ENCODE measurements around the gene LFNG. TPM values are rescaled to one million over a fixed set of nuclear protein-coding genes. Genes with fewer than 3 reads are reported as not detected.
A peak's percentile ranks its signal among the peaks of the same experiment; 100 is the strongest.
"Not testable (repeated sequence)": the region's sequence is repeated elsewhere in the genome, so short reads cannot be mapped to it uniquely, and the experiment has no call there.

The LFNG gene
- total RNA-seq, 1 donor from 2014 or later = 42.6 TPM

DNA sequence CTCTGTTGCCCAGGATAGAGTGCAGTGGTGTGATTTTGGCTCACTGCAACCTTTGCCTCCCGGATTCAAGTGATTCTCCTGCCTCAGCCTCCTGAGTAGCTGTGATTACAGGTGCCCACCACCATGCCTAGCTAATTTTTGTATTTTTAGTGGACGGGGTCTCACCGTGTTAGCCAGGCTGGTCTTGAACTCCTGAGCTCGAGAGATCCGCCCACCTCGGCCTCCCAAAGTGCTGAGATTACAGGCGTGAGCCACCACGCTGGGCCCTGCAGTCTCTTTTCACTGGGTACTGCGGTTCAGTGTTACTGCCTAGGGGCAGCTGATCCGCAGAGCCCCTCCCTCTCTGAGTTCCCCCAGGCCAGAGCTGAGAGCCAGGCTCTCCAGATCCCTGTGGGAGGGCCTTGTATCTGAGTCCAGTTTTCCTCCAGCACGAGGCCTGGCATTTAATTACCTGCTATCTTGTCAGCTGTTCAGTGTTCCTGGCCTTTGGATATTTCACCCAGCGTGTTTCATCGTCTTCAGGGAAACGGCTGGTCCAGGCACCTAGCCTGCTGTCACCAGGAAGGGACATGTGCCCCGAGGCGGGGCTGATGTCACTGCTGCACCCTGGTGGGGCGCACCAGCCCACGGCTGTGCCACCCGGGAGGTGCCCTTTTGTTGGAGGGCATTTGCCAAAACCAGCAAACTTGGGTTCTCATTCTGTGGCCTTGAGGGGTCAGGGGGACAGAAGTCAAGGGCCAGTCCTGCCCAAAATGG, 16.5 kb downstream of the LFNG start:
- Histone ChIP-seq H3K4me1 (peaks cover 10% of the 10 kb centered on the region), H3K36me3 (peaks cover 37% of the 10 kb centered on the region)
- ATAC-seq; H3K27me3 ChIP-seq (ENCODE audit: low read depth); H3K9me3 ChIP-seq; H3K27ac ChIP-seq; intact Hi-C loops (cut with DNase I); H3K4me3 ChIP-seq: not testable (repeated sequence)
- DNase-seq = peak; percentile 44

DNA sequence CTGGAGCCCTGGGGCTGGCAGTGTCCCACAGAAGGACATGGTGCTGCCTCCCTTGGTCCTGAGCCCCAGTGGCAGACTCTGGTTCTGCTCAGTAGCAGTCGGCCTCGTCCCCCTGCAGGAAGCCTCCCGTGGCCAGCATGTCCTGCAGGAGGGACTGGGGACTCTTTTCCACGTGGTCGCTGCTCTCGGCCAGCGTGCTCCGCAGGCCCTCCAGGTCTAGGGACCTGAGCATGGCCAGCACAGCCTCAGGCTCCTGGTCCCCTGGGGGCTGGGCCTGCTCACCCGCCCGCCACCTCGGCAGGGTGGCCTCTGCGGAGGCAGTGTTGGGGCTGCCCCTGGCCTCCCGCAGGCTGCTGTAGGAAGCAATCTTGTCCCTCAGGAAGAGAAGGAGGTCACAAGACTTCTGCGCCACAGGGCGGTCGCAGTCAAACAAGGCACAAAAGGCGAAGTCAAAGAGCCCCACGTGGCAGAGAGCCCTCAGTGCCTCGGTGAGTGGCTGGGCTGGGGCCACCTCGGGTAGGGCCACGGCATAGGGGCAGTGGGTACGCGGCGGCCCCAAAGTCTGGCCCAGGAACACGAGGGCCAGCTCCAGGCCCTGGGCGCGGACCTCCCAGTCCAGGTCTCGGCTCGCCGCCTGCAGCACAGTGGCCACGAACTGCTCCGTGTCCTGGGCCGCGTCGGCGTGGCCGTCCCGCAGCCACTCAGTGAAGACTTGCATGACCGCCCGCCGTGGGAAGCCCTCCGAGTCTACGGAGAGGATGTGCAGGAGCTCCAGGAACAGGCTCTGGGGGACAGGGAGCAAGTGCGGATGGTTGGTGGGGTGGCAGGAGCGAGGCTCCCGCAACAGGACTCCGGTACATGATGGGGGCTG, 18.6 kb downstream of the LFNG start:
- intact Hi-C loops (cut with DNase I) = no loop called here
- DNase-seq (peak; percentile 41), ATAC-seq (no peak)
- no peaks in the 10 kb centered on the region for H3K9me3 ChIP-seq
- H3K36me3 ChIP-seq = peaks cover 57% of the 10 kb centered on the region
- H3K27ac ChIP-seq = no peak overlapping the region
- no peak overlapping the region for H3K4me3 ChIP-seq
- H3K4me1 ChIP-seq = no peaks in the 10 kb centered on the region
- TF ChIP-seq, protein P1, sequence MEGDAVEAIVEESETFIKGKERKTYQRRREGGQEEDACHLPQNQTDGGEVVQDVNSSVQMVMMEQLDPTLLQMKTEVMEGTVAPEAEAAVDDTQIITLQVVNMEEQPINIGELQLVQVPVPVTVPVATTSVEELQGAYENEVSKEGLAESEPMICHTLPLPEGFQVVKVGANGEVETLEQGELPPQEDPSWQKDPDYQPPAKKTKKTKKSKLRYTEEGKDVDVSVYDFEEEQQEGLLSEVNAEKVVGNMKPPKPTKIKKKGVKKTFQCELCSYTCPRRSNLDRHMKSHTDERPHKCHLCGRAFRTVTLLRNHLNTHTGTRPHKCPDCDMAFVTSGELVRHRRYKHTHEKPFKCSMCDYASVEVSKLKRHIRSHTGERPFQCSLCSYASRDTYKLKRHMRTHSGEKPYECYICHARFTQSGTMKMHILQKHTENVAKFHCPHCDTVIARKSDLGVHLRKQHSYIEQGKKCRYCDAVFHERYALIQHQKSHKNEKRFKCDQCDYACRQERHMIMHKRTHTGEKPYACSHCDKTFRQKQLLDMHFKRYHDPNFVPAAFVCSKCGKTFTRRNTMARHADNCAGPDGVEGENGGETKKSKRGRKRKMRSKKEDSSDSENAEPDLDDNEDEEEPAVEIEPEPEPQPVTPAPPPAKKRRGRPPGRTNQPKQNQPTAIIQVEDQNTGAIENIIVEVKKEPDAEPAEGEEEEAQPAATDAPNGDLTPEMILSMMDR (IDR thresholded peaks at IDR 0.05) = no peak
- H3K27me3 ChIP-seq (ENCODE audit: low read depth) = no peaks in the 10 kb centered on the region

DNA sequence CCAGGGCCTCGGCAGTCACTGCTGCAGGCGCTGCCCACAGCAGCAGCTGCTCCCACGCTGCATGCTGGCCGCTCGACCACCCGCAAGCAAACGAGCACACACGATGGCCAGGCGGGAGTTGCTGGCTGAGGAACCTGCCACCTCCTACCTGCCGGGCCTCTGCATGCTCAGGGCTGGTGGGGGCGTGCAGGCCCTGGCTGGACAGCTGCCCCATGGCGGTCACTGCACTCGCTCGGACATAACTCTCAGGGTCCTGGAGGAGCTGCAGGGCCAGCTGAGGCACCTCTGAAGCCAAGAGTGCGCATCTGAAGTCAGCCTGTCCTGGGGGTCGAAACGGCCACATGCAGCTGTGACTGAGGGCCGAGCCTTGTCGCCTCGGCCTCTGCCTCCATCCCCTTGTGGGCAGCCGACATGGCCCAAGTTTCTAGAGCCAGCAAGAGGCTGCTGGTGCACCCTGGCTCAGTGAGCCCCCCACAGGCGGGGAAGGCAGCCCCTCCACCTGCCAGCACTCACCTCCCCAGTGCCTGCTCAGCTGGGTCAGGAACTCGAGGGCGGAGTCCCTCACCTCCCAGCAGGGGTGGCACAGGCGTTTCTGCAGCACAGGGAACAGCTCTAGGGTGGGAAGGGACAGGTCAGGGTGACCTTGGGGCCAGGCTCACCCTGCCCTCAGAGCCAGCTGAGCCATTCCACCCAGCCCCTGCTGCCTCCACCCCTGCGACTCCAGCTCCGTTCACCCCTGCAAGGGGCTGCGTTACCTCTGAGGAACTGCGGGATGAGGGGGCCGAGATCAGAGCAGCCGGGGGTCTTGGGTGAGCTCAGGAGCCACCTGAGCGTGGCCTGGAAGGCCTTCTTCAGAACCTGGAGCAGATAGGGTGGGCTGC, 19.7 kb downstream of the LFNG start:
- intact Hi-C loops (cut with DNase I) = no loop called here

DNA sequence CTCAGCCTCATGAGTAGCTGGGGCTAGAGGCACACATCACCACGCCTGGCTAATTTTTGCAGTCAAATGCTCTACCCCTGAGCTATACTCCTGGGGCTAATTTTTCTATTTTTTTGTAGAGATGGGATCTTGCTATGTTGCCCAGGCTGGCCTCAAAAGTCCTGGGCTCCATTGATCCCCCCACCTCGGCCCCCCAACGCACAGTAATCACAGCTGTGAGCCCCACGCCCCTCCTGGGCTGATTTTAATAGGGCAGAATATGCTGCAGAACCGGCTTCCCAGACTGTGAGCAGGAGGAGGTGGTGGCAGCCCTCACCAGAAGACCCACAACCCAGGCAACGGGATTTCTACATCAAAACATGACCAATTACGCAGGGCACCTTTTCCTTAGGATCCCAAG, 20.6 kb downstream of the LFNG start:
- H3K27me3 ChIP-seq (ENCODE audit: low read depth) = no peaks in the 10 kb centered on the region
- TF ChIP-seq, protein P1 (IDR thresholded peaks at IDR 0.05) = no peak
- no peak overlapping the region for H3K4me3 ChIP-seq
- no peaks in the 10 kb centered on the region for H3K4me1 ChIP-seq
- DNase-seq (no peak), ATAC-seq (no peak)
- H3K27ac ChIP-seq = no peak overlapping the region
- no peaks in the 10 kb centered on the region for H3K9me3 ChIP-seq
- intact Hi-C loops (cut with DNase I) = no loop called here
- H3K36me3 ChIP-seq = peaks cover 74% of the 10 kb centered on the region

More for the DNA sequence above, 19.7 kb downstream of the LFNG start:
- Histone ChIP-seq H3K4me1 (no peaks in the 10 kb centered on the region), H3K4me3 (no peak overlapping the region), H3K36me3 (peaks cover 67% of the 10 kb centered on the region), H3K27me3 (ENCODE audit: low read depth) (no peaks in the 10 kb centered on the region), H3K27ac (no peak overlapping the region), H3K9me3 (no peaks in the 10 kb centered on the region)
- ATAC-seq = no peak
- TF ChIP-seq, protein P1 (IDR thresholded peaks at IDR 0.05) = no peak
- no peak for DNase-seq

DNA sequence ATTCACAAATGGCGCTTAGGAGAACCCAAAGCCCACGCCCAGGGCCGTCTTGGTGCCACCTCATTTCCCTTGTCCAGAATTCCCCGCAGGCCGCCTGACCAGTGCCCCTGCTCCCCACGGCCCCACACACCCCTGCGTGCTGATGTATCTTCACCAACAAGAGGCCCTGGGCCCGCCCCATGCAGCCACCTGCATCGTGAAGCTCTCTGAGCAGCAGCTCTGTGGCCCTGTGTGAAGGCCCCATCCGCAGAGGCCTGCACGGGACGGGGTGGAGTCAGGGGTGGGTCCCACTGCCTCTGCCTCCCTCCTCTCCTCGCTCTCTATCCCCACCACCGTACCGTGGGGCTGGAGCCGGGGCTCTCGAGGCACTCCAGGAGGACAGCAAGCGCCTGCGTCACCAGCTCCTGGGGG, 21.1 kb downstream of the LFNG start:
- Histone ChIP-seq H3K4me1 (no peaks in the 10 kb centered on the region), H3K36me3 (peaks cover 79% of the 10 kb centered on the region), H3K9me3 (no peaks in the 10 kb centered on the region), H3K27ac (no peak overlapping the region), H3K4me3 (no peak overlapping the region), H3K27me3 (ENCODE audit: low read depth) (no peaks in the 10 kb centered on the region)
- DNase-seq (peak; percentile 44), ATAC-seq (no peak)
- TF ChIP-seq, protein P1 (IDR thresholded peaks at IDR 0.05) = no peak
- intact Hi-C loops (cut with DNase I) = no loop called here

Measured in lower lobe of right lung (tissue), 2 donors.